ENCODE results near the gene CDC42EP4. TPM values are rescaled to one million over a fixed set of nuclear protein-coding genes. Genes with fewer than 3 reads are reported as not detected.

CDC42EP4 gene
- total RNA-seq, 1 experiment from 2014 or later, result 60.1 TPM

GRCh38 chr17:73279704-73280103 lies 32.1 kb downstream of the CDC42EP4 start:
- H3K4me3 Mint-ChIP-seq (ENCODE audit: low read depth, unreplicated experiment), result no peak overlapping the region
- DNase-seq, result no peak
- H3K36me3 Mint-ChIP-seq (ENCODE audit: insufficient read depth, unreplicated experiment), result peaks cover 21% of the 10 kb centered on the region
- CTCF ChIA-PET, result no interaction called here
- BruUV-seq (replicated peaks), result no TSS peak
- intact Hi-C loops (cut with micrococcal nuclease; ENCODE audit: unreplicated experiment), result no loop called here
- no peaks in the 10 kb centered on the region for H3K9me3 Mint-ChIP-seq (ENCODE audit: low read depth, unreplicated experiment)
- no peak overlapping the region for H3K27ac Mint-ChIP-seq (ENCODE audit: unreplicated experiment)
- H3K4me1 Mint-ChIP-seq (ENCODE audit: low read depth, unreplicated experiment), result no peaks in the 10 kb centered on the region
- TF ChIP-seq CTCF (IDR thresholded peaks at IDR 0.05; ENCODE audit: unreplicated experiment), result no peak
- no peaks in the 10 kb centered on the region for H3K27me3 Mint-ChIP-seq (ENCODE audit: unreplicated experiment)

DNA sequence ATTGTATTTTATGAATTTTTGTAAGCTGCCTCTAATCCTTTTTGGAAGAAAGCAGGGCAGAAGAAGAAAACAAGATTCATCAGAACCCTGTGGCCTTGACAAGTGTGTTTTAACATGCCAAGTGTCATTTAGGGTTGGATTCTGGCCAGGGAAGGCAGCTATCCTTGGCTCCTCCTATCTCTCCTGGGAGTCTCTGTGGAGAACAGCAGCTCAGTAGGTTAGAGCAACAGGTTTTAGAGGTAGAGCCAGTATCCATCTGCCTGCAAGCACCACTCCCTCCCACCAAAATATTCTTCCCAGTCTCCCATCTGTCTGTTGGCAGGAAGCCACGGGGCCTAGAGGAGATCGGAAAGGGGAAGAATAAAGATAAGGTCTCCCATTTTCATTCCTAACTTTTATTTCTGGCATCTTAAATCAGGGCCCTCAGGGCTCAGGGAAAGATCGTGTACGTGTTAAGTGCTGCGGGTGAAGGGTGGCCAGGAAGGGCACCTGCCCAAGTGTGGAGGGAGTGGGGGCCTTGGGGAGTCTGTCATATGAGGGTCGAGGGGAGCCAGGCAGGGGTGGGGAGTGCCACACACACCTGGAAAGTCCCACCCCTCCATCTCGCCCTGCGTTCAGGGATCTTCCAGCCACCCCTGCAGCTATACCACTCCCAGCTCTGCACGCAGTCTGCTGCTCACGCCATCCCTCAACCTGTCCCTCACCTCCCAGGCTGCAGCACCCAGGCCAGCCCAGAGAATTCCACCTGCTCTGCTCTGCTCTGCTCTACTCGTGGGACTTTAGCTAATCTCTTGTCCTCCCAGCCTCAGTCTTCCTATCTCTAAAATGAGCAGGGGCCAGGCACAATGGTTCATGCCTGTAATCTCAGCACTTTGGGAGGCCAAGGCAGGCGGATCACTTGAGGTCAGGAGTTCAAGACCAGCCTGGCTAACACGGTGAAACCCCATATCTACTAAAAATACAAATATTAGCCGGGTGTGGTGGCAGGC lies 33.0 kb downstream of the CDC42EP4 start:
- TF ChIP-seq CTCF (IDR thresholded peaks at IDR 0.05; ENCODE audit: unreplicated experiment), result no peak
- TSS peak; percentile 7 for BruUV-seq (replicated peaks)
- no peaks in the 10 kb centered on the region for H3K27me3 Mint-ChIP-seq (ENCODE audit: unreplicated experiment)
- no peaks in the 10 kb centered on the region for H3K9me3 Mint-ChIP-seq (ENCODE audit: low read depth, unreplicated experiment)
- no peaks in the 10 kb centered on the region for H3K4me1 Mint-ChIP-seq (ENCODE audit: low read depth, unreplicated experiment)
- H3K36me3 Mint-ChIP-seq (ENCODE audit: insufficient read depth, unreplicated experiment), result peaks cover 21% of the 10 kb centered on the region
- CTCF ChIA-PET, result no interaction called here
- DNase-seq, result no peak
- H3K4me3 Mint-ChIP-seq (ENCODE audit: low read depth, unreplicated experiment), result no peak overlapping the region
- no peak overlapping the region for H3K27ac Mint-ChIP-seq (ENCODE audit: unreplicated experiment)
- intact Hi-C loops (cut with micrococcal nuclease; ENCODE audit: unreplicated experiment), result no loop called here

DNA sequence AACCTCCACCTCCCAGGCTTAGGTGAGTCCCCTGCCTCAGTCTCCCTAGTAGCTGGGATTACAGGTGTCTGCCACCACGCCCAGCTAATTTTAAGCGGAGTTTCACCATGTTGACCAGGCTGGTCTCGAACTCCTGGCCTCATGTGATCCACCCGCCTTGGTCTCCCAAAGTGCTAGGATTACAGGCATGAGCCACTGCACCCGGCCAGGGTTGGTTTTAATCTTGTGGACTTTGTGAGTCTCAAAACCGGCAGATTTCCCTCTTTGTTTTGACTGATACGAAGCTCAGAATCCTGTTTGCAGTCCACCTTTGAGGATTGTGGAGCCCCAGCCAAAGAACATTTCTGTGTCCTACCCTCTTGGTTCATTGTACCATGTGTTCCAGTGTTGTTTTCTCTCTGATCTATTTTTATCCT lies 33.7 kb downstream of the CDC42EP4 start:
- H3K27me3 Mint-ChIP-seq (ENCODE audit: unreplicated experiment), result no peaks in the 10 kb centered on the region

GRCh38 chr17:73274490-73274889 lies 37.3 kb downstream of the CDC42EP4 start:
- intact Hi-C loops (cut with micrococcal nuclease; ENCODE audit: unreplicated experiment), result no loop called here
- BruUV-seq (replicated peaks), result no TSS peak
- CTCF ChIA-PET, result no interaction called here
- no peaks in the 10 kb centered on the region for H3K27me3 Mint-ChIP-seq (ENCODE audit: unreplicated experiment)
- H3K4me3 Mint-ChIP-seq (ENCODE audit: low read depth, unreplicated experiment), result no peak overlapping the region
- H3K9me3 Mint-ChIP-seq (ENCODE audit: low read depth, unreplicated experiment), result no peaks in the 10 kb centered on the region
- H3K27ac Mint-ChIP-seq (ENCODE audit: unreplicated experiment), result no peak overlapping the region
- DNase-seq, result no peak
- H3K36me3 Mint-ChIP-seq (ENCODE audit: insufficient read depth, unreplicated experiment), result no peaks in the 10 kb centered on the region
- TF ChIP-seq CTCF (IDR thresholded peaks at IDR 0.05; ENCODE audit: unreplicated experiment), result no peak
- H3K4me1 Mint-ChIP-seq (ENCODE audit: low read depth, unreplicated experiment), result no peaks in the 10 kb centered on the region

More for the DNA sequence above, 33.7 kb downstream of the CDC42EP4 start:
- Mint-ChIP-seq H3K4me1 (ENCODE audit: low read depth, unreplicated experiment) (no peaks in the 10 kb centered on the region), H3K4me3 (ENCODE audit: low read depth, unreplicated experiment) (no peak overlapping the region), H3K36me3 (ENCODE audit: insufficient read depth, unreplicated experiment) (peaks cover 14% of the 10 kb centered on the region), H3K9me3 (ENCODE audit: low read depth, unreplicated experiment) (no peaks in the 10 kb centered on the region), H3K27ac (ENCODE audit: unreplicated experiment) (no peak overlapping the region)
- DNase-seq, result no peak
- CTCF ChIA-PET, result interaction anchor here (0.5 kb wide), 1 partner anchor 64 kb away, joined by 4 read pairs; no protein-coding TSS in a partner anchor
- intact Hi-C loops (cut with micrococcal nuclease; ENCODE audit: unreplicated experiment), result no loop called here
- BruUV-seq (replicated peaks), result no TSS peak
- TF ChIP-seq CTCF (IDR thresholded peaks at IDR 0.05; ENCODE audit: unreplicated experiment), result no peak
